CD4-positive, alpha-beta T cell treated with Interleukin-17A for 4 hours (primary cell): ENCODE results near the gene MYO7A.

Source experiments
- DNase-seq: peaks from one replicate; pipeline ENCODE4 v3.0.0-alpha.2; 2020; ENCODE audit warnings: mixed read lengths

The MYO7A gene

DNA sequence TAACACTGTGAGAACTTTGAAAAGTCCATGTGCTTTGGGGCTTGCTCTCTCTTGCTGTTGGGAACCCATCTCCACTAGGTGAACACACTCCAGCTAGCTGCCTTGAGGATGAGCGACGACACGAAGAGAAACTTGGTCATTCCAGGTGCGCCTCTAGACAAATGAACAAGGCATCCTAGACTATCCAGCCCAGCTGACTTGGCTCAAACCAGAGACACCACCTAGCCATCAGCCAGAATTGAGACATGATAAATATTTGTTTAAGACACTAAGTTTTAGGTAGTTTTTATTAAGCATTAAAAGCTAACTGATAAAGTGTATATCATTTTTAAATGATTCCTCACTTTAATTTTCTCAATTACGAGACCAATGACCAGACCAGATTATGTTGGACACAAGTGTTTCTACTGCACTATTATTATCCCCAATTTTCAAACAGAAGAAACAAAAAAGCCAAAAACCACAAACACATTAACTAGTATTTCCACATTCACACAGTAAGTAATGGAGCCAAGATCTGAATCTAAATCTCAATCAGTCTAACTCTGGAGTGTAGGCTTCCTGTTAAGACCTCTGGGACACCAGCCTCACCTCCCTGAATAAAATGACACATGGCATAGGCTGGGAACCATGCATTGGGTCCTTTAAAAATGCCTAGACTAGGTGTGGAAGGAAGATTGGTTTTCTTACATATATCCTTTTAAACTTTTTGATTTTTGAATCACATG, 103.0 kb downstream of the MYO7A start:
- DNase-seq = no peak

DNA sequence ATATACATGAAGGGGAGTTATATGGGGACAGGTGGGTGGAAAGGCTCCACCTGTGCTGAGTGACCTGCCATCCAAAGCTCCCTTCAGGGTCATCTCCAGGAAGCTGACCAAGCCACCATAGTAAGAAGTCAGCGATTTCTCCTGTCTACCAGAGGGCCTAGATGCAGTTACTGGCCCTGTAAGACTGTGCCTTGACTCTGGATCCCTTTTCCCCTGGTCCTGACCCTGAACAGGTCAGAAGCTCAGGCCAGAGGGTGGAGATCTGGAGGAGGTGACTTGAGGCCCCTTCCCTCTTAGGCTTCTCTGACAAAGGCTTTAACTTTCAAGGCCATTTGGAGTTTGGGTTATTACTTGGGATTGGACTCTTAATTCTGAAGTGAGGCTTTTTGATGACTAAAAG, 103.8 kb downstream of the MYO7A start:
- DNase-seq = no peak

DNA sequence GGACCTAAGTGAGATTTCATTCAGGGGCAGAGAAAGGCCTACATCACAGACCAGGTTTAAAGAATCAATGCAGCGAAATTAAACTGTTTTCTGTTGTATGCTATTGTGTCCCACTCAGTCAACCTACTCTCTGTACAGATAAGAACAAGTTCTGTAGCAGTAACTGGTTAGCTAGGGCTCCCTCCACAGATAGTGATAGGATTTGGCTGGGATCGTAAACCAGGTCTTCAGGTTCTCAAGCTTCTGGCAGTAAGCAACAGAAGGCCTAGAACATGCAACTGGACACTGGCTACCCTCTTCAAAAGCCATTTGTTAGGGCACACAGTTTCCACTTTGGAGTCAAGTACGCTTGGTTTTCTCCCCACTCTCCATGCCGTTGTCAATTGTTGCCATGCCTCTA, 104.2 kb downstream of the MYO7A start:
- DNase-seq = no peak

DNA sequence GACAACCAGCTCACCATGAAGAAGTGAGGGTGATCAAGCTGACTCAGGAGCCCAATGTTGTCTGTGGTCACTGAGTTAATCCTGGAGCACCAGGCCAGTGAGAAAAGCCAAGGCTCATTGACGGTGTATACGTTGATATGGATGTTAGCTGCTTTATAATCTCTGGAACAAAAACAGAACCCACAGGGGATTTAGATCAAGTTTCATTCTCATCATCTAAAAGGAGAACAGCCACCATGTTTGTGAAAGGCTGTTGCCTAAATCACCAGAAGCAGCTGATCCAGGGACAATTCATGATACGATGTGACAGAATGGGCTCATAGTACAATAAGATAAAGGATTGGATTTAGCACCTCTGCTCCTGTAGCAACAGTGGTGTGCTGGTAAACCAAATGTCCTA, 105.0 kb downstream of the MYO7A start:
- DNase-seq = no peak

DNA sequence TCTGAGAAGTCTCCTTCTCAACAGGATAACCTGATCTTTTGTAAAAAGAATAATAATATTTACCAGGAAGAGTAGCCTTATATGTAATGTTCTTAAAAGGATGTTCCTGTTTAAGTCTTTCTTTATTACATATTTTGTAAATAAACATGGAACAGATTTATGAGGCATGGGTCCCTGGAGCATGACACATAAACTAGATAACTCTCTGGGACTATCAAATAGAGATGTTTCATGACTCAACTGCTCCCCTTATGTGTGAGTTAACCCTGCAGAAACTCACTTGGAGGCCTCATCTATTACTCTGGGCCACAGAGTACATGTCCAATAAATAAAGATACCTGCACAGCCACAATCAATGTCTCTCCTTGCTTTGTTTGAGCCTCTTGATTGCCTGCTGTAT, 108.9 kb downstream of the MYO7A start:
- DNase-seq = no peak

DNA sequence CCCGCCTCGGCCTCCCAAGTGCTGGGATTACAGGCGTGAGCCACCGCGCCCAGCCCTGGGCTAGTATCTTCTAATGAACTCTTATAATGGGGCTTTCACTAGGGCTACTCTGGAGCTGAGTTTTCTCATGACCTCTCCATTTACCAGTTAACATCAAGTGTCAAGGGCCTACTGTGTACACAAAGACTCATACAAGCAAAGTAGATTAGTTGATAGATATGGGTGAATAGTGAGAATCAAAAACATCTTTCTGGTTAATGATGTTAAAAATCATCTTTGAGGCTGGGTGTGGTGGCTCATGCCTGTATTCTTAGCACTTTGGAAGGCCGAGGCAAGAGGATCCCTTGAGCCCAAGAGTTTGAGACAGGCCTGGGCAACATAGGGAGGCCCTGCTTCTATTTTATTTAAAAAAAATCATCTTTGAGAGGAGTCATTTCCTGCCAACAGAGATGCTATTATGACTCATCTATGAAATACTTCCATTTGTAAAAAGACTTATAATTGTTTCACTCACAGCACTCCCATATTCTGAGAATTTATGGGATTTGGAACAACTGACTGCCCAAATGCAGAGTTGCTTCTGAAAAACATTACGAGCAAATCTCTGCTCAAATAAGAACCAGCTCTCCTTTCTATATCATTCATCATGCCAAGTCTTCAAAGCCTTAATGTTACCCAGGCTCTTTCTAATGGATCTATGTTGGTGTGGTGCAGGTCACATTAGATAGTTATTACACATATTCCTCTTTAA, 116.4 kb downstream of the MYO7A start:
- no peak for DNase-seq

DNA sequence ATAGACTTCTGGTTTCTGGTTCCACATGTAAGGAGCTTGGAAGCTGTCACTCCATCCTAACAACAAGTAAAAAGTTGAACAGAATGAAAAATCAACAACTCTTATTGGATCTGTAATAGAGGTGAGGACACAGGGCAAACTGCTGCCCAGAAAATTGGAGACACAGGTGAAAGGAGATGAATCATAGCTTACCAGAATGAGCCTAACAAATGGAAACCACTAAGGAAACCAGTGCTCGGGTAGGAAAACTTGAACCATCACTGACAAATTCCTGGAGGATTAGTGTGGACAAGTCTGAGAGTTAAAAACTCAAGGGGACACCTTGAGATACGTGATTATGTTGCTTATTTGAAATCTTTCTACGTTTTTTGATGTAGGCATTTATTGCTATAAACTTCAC, 121.4 kb downstream of the MYO7A start:
- no peak for DNase-seq

DNA sequence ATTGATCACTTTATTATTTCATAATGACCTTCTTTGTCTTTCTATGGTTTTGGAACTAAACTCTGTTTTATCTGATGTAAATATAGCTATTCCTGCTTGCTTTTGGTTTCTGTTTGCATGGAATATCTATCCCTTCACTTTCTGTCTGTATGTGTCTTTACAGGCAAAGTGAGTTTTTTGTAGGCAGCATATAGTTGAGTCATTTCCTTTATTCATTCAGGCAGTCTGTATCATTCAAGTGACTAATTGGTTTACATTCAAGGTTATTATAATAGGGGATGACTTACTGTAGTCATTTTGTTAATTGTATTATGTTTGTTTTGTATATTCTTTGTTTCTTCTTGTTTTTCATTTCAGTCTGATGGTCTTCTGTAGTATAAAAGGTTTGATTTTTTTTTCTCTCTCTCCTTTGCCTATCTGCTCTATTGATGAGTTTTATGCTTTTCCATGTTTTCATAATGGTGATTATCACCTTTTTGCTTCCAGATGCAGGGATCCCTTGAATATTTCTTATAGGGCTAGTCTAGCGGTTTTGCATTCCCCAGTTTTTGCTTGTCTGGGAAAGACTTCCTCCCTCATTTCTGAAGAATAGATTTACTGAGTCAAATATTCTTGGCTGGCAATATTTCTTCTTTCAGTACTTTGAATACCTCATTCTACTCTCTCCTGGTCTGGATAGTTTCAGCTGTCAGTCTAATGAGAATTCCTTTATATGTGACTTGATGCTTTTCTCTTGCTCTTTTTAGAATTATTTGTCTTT, 123.0 kb downstream of the MYO7A start:
- DNase-seq = no peak

DNA sequence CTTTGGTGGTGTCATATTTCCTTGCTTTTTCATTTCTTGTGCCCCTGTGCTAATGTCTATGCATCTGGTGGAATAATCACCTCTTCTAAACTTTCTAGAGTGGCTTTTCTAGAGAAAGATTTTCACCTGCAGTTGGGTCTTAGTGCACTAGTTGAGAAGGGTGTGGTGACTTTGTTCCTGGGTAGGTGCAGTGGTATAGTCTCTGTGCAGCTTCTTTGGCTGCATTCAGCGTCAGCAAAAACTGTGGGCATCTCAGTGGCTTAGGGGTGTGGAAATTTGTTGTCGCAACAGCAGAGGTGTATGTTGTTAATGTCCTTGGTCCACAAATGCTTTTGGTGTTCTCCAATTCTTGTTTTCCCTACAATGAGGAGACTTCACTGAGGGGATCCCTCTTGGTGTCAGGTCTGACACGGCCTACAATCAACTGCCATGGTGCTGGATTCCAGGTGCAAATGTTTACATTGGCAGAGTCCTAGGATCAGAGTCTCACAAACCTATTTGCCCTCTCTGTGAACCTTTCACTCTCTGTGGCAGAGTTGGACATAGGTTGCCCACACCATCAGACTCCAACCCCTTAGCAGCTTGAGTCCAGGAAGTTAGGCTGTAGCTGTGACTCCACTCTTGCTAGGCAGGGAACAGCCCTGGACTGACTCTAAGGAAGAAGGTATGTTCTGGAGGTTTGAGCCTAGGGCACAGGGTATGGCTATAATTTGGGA, 124.7 kb downstream of the MYO7A start:
- DNase-seq = no peak

DNA sequence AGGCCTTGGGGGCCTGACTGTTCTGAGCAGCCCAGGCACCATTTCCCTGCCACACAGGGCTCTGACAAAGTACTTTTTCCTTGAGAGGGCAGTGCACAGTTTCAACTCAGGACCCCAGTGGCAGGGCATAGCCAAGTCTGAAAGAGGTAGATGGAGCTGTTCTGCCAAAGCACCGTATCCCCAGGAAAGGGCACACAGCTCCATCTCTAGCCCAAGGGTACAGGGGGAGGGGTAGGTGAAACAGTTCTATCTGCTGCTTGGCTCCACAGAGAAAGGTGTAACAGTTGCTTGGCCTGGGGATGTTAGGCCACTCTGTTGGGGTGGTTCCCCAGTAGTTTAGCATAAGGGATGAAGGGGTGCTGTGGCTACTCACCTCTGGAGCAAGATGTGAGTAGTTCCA, 125.6 kb downstream of the MYO7A start:
- no peak for DNase-seq

DNA sequence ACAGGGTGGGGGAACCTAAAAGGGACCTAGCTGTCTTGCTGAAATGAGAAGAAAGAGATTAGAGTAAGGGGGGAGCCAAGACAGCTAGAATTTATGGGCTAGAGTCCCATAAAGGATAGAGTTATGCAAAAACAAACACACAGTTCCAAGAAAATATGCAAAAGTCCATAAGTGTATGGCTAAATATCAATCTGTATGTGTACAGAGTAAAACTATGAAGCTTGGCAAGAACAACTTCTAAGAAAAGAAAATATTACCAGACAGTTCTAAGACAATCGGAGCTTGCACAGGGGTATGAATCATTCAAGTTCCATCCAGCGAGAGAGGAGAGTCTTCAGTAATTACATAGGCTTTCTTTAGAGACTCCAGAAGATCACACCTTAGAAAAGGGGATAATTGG, 131.6 kb downstream of the MYO7A start:
- no peak for DNase-seq

DNA sequence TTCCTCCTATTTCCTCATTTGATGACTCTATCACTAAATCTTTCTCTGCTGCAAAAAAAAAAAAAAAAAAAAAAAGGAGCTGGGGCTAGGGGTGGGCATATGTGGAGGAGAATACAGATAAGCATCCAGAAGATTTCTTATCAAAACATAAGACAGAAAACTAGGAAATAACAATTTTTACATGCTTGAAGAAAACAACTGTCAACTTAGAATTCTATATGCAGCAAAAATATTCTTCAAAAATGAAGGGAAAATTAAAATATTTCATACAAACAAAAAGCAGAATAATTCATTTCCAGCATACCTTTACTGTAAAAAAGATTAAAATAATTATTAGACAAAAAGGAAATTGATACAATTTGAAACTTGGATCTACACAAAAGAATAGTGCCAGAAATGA, 134.8 kb downstream of the MYO7A start:
- DNase-seq = no peak
